HepG2 (cell line): ENCODE results near the gene MYH9. TPM values are rescaled to one million over a fixed set of nuclear protein-coding genes. Genes with fewer than 3 reads are reported as not detected.

Experiments
- ATRX ChIP-seq: sonication (generic); formaldehyde crosslinking; IDR thresholded peaks from 2 replicates; pipeline ENCODE4 v1.4.0; 2020; ENCODE audit warnings: missing genetic modification reagents, borderline replicate concordance
- FOXC1 ChIP-seq: sonication (generic); formaldehyde crosslinking; IDR thresholded peaks from 2 replicates; pipeline ENCODE4 v1.8.0; 2022; ENCODE audit warnings: mild to moderate bottlenecking, missing genetic modification reagents, borderline replicate concordance
- HOXA5 ChIP-seq: sonication (generic); formaldehyde crosslinking; IDR thresholded peaks from 2 replicates; pipeline ENCODE4 v1.4.0; 2020; ENCODE audit warnings: missing genetic modification reagents
- IRX3 ChIP-seq: sonication (generic); formaldehyde crosslinking; IDR thresholded peaks from 2 replicates; pipeline ENCODE4 v1.8.1; 2023; ENCODE audit warnings: mild to moderate bottlenecking, low read depth, missing genetic modification reagents, borderline replicate concordance
- KAT8 ChIP-seq: IDR thresholded peaks from 2 replicates; pipeline ENCODE4 v1.6.1; 2016; ENCODE audit warnings: missing genetic modification reagents, missing compliant biosample characterization
- PCBP2 ChIP-seq: fragments of 200-400 bp; formaldehyde crosslinking; optimal IDR thresholded peaks from 2 replicates; pipeline ENCODE3; 2018; ENCODE audit warnings: low read length, low read depth; ENCODE audit not compliant: poor library complexity, severe bottlenecking
- PHF20 ChIP-seq: sonication (generic); formaldehyde crosslinking; IDR thresholded peaks from 2 replicates; pipeline ENCODE4 v1.5.0; 2020; ENCODE audit warnings: mild to moderate bottlenecking, missing genetic modification reagents
- PLRG1 ChIP-seq: fragments of 450-650 bp; conservative IDR thresholded peaks from 2 replicates; pipeline ENCODE4 v1.6.1; 2016
- REPIN1 ChIP-seq: sonication (generic); formaldehyde crosslinking; IDR thresholded peaks from 2 replicates; pipeline ENCODE4 v1.8.0; 2022; ENCODE audit warnings: missing genetic modification reagents, low read depth, mild to moderate bottlenecking, borderline replicate concordance
- ZFP36L1 ChIP-seq: sonication (generic); formaldehyde crosslinking; IDR thresholded peaks from 2 replicates; pipeline ENCODE4 v1.8.0; 2022; ENCODE audit warnings: mild to moderate bottlenecking, missing genetic modification reagents, moderate library complexity
- ZFP36L2 ChIP-seq: sonication (generic); formaldehyde crosslinking; IDR thresholded peaks from 2 replicates; pipeline ENCODE4 v1.4.0; 2020; ENCODE audit warnings: missing genetic modification reagents
- ZFYVE20 ChIP-seq: sonication (generic); formaldehyde crosslinking; IDR thresholded peaks from 2 replicates; pipeline ENCODE4 v1.8.0; 2023; ENCODE audit warnings: low read depth, mild to moderate bottlenecking, moderate library complexity, missing genetic modification reagents, borderline replicate concordance
- ZKSCAN5 ChIP-seq: sonication (generic); formaldehyde crosslinking; IDR thresholded peaks from 2 replicates; pipeline ENCODE4 v1.5.1; 2020; ENCODE audit warnings: mild to moderate bottlenecking, missing genetic modification reagents
- ZNF207 ChIP-seq: fragments of 450-650 bp; IDR thresholded peaks from 2 replicates; pipeline ENCODE4 v1.6.1; 2016; ENCODE audit warnings: antibody characterized with exemption, borderline replicate concordance
- ZNF883 ChIP-seq: sonication (generic); formaldehyde crosslinking; IDR thresholded peaks from 2 replicates; pipeline ENCODE4 v1.5.1; 2020; ENCODE audit warnings: mild to moderate bottlenecking, missing genetic modification reagents; ENCODE audit errors: not compliant biosample characterization
- polyA plus RNA-seq, 8 experiments: library from polyadenylated mRNA; depleted of rRNA in 3 of 8; stranded (reverse) in 7 of 8; unstranded in 1 of 8; fragments of >200 nt; fragmentation: Illumina TruSeq in 4 of 8; extraction: Trizol in 4 of 8; gene quantifications; 2 replicates each; pipeline versions ENCODE4 v1.2.1 to v1.2.3, GENCODE V29; 2011 to 2016; ENCODE audit warnings: low read depth in 4 of 8, missing spikeins in 1 of 8, mixed read lengths in 1 of 8; ENCODE audit not compliant: insufficient read depth in 1 of 8
- total RNA-seq, 5 experiments: library from RNA; depleted of rRNA; stranded (reverse); fragments of >200 nt; fragmentation: Illumina TruSeq; extraction: Trizol; gene quantifications; 2 replicates each; pipeline ENCODE4 v1.2.3, GENCODE V29; 2016; ENCODE audit warnings: low read depth in 1 of 5
- TF ChIP-seq, protein P1 (sequence below): IDR thresholded peaks from 2 replicates; pipeline ENCODE4 v1.4.0; 2020; ENCODE audit warnings: mild to moderate bottlenecking, missing genetic modification reagents
- TF ChIP-seq, protein P2 (sequence below): sonication (generic); formaldehyde crosslinking; IDR thresholded peaks from 2 replicates; pipeline ENCODE4 v1.8.1; 2022; ENCODE audit warnings: low read depth, mild to moderate bottlenecking, missing genetic modification reagents
- TF ChIP-seq, protein P3 (sequence below): sonication (generic); formaldehyde crosslinking; IDR thresholded peaks from 2 replicates; pipeline ENCODE4 v1.4.0; 2020; ENCODE audit warnings: missing genetic modification reagents, borderline replicate concordance
- TF ChIP-seq, protein P4 (sequence below): IDR thresholded peaks from 2 replicates; pipeline ENCODE4 v1.6.1; 2016; ENCODE audit warnings: low read depth, borderline replicate concordance

MYH9 gene
- total and polyA plus RNA-seq, 2 of the 13 experiments (the other 11 are each of a cell fraction or from before 2014, with no cell fraction given) = 50.7 to 98.5 TPM

DNA sequence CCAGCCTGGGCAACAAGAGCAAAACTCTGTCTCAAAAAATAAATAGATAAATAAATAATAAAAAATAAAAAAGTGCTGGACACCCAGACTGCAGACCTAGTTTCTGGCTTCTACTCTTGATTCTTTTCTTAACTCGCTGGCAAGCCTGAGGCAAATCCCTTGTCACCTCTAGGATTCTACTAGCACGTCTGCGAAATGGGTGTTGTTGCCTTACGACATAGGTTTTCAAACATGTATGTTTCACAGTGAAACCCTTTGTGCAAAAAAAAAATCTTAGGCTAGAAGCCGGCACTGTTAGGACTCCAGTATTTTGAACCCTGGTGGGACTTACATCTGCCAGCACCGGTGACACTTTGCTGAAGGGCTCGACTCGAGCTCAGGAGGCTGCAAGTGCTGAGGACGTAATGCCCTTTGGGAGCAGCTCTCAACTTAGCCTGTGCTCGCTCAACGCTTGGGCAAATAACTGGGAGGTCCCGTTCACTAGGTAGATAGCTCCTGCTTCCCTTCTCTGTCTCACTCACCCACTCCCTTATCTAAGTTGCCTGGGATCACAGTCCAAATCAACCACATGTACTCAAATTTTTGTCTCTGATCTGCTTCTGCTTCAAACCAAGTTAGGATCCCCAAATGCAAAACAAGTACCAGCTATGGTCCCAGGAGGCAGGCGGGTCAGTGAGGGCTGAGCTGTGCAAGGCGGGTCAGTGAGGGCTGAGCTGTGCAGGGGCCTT, 34.7 kb upstream of the MYH9 start (continued):
- TF ChIP-seq, protein P1, sequence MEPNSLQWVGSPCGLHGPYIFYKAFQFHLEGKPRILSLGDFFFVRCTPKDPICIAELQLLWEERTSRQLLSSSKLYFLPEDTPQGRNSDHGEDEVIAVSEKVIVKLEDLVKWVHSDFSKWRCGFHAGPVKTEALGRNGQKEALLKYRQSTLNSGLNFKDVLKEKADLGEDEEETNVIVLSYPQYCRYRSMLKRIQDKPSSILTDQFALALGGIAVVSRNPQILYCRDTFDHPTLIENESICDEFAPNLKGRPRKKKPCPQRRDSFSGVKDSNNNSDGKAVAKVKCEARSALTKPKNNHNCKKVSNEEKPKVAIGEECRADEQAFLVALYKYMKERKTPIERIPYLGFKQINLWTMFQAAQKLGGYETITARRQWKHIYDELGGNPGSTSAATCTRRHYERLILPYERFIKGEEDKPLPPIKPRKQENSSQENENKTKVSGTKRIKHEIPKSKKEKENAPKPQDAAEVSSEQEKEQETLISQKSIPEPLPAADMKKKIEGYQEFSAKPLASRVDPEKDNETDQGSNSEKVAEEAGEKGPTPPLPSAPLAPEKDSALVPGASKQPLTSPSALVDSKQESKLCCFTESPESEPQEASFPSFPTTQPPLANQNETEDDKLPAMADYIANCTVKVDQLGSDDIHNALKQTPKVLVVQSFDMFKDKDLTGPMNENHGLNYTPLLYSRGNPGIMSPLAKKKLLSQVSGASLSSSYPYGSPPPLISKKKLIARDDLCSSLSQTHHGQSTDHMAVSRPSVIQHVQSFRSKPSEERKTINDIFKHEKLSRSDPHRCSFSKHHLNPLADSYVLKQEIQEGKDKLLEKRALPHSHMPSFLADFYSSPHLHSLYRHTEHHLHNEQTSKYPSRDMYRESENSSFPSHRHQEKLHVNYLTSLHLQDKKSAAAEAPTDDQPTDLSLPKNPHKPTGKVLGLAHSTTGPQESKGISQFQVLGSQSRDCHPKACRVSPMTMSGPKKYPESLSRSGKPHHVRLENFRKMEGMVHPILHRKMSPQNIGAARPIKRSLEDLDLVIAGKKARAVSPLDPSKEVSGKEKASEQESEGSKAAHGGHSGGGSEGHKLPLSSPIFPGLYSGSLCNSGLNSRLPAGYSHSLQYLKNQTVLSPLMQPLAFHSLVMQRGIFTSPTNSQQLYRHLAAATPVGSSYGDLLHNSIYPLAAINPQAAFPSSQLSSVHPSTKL (CRISPR knock-in tag) = peak; percentile 58; the same call in 1 of the 2 replicates
- TF ChIP-seq ZFYVE20 (CRISPR knock-in tag) (no peak), ZNF207 (no peak), ZFP36L1 (CRISPR knock-in tag) (no peak), KAT8 (no peak), HOXA5 (CRISPR knock-in tag) (no peak), PCBP2 (no peak), ZKSCAN5 (CRISPR knock-in tag) (no peak), IRX3 (CRISPR knock-in tag) (no peak), ZNF883 (no peak), PLRG1 (no peak), REPIN1 (CRISPR knock-in tag) (peak; percentile 62; the same call in 1 of the 2 replicates), ATRX (CRISPR knock-in tag) (no peak), PHF20 (no peak), FOXC1 (CRISPR knock-in tag) (no peak), ZFP36L2 (CRISPR knock-in tag) (no peak)
- TF ChIP-seq, protein P2, sequence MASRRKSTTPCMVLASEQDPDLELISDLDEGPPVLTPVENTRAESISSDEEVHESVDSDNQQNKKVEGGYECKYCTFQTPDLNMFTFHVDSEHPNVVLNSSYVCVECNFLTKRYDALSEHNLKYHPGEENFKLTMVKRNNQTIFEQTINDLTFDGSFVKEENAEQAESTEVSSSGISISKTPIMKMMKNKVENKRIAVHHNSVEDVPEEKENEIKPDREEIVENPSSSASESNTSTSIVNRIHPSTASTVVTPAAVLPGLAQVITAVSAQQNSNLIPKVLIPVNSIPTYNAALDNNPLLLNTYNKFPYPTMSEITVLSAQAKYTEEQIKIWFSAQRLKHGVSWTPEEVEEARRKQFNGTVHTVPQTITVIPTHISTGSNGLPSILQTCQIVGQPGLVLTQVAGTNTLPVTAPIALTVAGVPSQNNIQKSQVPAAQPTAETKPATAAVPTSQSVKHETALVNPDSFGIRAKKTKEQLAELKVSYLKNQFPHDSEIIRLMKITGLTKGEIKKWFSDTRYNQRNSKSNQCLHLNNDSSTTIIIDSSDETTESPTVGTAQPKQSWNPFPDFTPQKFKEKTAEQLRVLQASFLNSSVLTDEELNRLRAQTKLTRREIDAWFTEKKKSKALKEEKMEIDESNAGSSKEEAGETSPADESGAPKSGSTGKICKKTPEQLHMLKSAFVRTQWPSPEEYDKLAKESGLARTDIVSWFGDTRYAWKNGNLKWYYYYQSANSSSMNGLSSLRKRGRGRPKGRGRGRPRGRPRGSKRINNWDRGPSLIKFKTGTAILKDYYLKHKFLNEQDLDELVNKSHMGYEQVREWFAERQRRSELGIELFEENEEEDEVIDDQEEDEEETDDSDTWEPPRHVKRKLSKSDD = 0 out of 2 replicates have a peak, but pooled peaks have one; percentile 26
- TF ChIP-seq, protein P3, sequence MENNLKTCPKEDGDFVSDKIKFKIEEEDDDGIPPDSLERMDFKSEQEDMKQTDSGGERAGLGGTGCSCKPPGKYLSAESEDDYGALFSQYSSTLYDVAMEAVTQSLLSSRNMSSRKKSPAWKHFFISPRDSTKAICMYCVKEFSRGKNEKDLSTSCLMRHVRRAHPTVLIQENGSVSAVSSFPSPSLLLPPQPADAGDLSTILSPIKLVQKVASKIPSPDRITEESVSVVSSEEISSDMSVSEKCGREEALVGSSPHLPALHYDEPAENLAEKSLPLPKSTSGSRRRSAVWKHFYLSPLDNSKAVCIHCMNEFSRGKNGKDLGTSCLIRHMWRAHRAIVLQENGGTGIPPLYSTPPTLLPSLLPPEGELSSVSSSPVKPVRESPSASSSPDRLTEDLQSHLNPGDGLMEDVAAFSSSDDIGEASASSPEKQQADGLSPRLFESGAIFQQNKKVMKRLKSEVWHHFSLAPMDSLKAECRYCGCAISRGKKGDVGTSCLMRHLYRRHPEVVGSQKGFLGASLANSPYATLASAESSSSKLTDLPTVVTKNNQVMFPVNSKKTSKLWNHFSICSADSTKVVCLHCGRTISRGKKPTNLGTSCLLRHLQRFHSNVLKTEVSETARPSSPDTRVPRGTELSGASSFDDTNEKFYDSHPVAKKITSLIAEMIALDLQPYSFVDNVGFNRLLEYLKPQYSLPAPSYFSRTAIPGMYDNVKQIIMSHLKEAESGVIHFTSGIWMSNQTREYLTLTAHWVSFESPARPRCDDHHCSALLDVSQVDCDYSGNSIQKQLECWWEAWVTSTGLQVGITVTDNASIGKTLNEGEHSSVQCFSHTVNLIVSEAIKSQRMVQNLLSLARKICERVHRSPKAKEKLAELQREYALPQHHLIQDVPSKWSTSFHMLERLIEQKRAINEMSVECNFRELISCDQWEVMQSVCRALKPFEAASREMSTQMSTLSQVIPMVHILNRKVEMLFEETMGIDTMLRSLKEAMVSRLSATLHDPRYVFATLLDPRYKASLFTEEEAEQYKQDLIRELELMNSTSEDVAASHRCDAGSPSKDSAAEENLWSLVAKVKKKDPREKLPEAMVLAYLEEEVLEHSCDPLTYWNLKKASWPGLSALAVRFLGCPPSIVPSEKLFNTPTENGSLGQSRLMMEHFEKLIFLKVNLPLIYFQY (CRISPR knock-in tag) = no peak
- TF ChIP-seq, protein P4, sequence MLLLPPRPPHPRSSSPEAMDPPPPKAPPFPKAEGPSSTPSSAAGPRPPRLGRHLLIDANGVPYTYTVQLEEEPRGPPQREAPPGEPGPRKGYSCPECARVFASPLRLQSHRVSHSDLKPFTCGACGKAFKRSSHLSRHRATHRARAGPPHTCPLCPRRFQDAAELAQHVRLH (CRISPR knock-in tag) = no peak
